Medulla oblongata (tissue), 1 donor: ENCODE data around the gene SSBP3.
"Not testable (repeated sequence)": the region's sequence is repeated elsewhere in the genome, so short reads cannot be mapped to it uniquely, and the experiment has no call there.

Experiments
- DNase-seq: peaks from one replicate; pipeline ENCODE4 v3.0.0-alpha.2; 2015; ENCODE audit errors: extremely low spot score

Gene SSBP3

GRCh38 chr1:54406339-54407153 lies at the start of gene SSBP3:
TSS of gene SSBP3 (minus strand) at chr1:54406394.
- peak; percentile 95 for DNase-seq

DNA sequence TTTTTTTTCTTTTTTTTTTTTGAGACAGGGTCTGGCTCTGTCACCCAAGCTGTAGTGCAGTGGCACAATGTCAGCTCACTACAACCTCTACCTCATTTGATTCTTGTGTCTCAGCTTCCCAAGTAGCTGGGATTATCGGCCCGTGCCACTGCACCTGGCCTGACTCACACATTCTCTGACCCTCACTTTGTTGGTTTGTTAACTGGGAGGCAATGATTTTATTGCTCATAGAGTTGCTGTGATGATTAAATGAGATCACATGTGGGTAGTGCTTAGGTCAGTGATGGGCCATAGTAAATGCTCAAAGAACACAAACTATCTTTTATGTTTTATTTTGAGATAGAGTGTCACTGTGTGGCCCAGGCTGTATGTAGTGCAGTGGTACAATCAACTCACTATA lies 47.3 kb upstream of the SSBP3 start:
- DNase-seq = no peak

DNA sequence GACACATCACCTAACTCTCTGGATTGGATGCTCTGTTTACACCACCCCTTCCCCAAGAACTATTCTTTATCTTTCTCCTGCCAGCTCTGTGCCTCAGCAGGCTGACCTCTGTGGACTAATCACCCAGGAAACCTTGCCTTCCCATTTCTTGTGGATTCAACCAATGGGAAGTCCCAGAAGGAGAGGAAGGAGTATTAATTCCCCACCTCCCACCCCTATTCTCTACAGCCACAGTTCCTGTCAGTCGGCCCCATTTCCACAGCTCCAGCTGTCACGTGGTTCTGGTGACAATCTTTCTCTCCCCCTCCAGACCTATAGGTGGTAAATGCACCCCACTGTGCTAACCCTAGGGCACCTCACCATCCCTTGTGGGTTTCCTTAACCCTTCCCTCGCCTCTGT lies 46.8 kb upstream of the SSBP3 start:
- DNase-seq = no peak

DNA sequence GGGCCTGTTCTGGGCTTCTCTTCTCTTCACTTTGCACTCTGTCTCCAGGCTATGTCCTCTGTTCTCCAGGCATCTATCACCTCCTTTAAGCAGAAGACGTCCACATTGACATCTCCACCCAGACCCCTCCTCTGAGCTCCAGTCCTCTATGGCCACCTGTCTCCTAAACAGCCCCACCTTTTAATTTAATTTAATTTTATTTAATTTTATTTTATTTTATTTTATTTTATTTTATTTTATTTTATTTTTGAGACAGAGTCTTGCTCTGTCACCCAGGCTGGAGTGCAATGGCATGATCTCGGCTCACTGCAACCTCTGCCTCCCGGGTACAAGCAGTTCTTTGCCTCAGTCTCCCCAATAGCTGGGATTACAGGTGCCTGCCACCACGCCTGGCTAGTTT lies 43.2 kb upstream of the SSBP3 start:
- not testable (repeated sequence) for DNase-seq

- DNase-seq = not testable (repeated sequence)
Measured at GRCh38 chr1:54448801-54449200, 42.6 kb upstream of the SSBP3 start.

- DNase-seq = not testable (repeated sequence)
Measured at GRCh38 chr1:54447081-54447480, 40.9 kb upstream of the SSBP3 start.

- no peak for DNase-seq
Measured at GRCh38 chr1:54442185-54442584, 36.0 kb upstream of the SSBP3 start.

DNA sequence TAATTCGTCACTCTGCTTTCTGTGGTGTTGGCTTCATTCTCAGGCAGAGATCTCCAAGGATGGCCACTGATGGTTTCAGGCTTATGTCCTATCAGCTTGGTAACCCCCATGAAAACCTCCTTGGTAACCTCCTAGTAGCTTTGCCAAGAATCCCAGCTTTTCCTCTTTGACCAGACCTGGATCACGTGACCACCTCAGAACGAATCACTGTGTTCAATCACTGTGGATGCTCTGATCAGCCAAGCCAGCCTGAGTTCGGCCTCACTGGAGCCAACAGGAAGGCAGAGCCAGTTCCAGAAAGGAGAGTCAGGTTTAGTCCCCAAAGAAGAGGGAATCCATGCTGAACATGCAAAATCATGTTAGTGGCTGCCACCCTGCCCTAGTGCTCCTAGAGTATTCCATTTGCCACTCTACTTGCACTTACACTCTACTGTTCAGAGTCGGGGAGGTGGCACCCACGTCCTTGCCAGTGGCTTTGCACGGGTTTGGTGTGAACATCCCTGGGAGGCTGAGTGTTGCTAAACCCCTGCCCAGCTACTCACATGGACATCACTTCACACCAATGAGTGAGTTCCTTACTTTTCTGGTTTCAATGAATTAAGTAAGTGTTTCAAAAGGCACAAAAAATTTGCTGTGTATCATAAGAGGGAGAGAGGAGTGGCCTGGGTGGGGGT lies 33.5 kb upstream of the SSBP3 start:
- DNase-seq = no peak

DNA sequence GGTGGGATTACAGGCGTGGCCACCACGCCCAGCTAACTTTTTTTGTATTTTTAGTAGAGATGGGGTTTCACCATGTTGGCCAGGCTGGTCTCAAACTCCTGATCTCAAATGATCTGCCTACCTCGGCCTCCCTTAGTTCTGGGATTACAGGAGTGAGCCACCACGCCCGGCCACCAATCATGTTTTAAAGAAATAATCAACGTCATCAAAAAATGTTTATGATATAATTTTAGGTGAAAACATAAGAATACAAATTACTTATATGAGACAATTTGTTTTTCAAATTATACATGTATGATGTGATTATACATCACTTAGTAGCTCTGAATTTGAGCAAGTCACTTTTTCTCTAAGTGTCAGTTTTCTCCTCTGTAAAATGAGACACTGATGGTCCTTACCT lies 31.6 kb upstream of the SSBP3 start:
- no peak for DNase-seq

DNA sequence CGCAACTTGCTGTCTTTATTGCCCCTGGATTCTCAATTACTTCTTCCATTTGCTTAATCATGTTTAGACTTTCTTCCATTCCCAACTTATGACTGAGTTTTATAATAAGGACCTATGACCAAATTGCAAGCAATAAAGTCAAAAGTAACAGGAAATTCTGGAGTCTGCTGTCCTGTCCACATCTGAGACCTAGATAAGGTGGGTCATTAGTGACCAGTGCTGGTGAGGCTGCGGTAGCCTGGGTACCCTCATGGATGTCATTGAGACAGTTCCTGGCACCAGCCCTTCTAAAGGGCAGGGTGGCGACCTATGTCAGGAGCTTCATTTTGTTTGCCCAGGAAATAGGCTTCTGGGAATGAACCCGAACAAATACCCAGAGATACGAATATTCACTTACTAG lies 30.6 kb upstream of the SSBP3 start:
- no peak for DNase-seq

DNA sequence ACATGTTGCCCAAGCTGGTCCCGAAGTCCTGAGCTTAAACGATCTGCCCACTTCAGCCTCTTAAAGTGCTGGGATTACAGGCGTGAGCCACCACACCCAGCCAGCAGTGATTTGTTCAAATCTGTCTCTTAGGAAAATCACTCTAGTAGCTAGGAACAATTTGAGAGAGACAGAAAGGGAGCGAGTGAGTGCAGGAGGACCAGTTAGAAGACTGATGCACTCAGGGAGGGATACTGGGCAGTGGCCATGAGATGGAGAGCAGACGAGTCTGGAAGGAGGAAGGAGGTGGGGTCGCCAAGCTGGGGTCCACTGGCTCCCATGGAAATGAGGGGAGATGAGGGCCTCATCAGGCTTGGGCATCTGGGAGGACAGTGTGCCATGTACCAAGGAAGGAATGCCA lies 23.6 kb upstream of the SSBP3 start:
- no peak for DNase-seq

GRCh38 chr1:54428837-54429518 lies 22.8 kb upstream of the SSBP3 start:
- DNase-seq = no peak

DNA sequence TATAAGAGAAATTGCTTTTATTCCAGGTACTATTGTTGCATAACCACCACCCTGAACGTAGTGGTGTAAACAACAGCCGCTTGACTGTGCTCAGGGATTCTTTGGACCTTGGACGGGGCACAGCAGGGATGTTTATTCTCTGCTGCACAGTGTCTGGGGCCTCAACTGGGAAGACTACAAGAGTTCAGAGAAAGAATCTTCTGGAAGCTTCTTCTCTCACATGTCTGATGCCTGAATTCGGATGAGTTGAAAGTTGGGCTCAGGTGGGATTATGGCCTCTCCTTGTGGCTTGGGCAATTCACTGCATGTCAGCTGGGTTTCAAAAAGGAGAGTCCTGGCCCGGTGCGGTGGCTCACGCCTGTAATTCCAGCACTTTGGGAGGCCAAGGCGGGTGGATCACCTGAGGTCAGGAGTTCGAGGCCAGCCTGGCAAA lies 19.0 kb upstream of the SSBP3 start:
- no peak for DNase-seq

DNA sequence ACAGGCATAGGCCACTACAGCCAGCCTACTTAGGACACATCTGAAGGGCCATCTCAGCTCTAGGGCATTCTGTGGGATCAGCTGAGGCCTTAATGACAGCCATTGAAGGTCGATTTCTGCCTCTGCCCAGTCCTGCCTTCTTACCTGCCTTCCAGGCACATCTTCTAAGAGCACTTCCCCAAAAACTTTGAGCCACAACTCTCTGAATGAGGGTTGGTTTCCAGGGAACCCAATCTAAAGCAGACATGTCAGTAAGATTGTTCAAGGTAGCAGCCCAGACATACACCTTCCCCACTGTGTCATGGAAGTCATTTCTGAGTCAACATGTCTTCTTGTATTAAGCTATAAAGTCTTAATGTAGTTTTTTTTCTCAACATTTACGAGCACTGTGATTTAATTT lies 18.2 kb upstream of the SSBP3 start:
- no peak for DNase-seq

GRCh38 chr1:54421101-54421504 lies 14.9 kb upstream of the SSBP3 start:
- no peak for DNase-seq

DNA sequence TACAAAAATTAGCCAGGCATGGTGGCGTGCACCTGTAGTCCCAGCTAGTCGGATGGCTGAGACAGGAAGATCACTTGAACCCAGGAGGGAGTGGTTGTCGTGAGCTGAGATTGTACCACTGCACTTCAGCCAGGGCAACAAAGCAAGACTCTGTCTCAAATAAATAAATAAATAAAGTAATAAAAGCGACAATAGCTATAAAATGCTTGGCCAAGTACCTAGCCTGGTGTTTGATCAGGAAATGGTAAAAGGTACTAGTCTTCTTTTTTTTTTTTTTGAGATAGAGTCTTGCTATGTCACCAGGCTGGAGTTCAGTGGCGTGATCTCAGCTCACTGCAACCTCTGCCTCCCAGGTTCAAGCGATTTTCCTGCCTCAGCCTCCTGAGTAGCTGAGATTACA lies 12.4 kb upstream of the SSBP3 start:
- not testable (repeated sequence) for DNase-seq

DNA sequence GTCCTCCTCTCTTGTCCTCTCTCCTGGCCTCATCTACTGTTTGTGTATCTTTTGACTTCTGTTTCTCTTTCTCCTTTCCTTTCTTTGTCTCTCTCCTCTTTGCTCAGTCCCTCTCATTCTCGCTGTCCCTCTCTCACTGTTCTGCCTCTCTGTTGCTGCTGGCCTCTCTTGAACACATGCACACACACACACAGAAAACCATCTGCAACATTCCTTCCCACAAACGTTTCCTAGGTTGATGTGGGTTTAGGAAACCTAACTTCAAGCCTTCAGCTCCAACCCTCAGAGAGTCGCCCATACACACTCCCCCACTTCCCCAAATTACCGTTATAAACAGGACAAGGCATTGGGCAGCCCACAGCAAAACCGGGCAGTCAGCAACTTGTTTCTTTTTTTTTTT lies 10.9 kb upstream of the SSBP3 start:
- peak; percentile 46 for DNase-seq

- no peak for DNase-seq
Measured at GRCh38 chr1:54416435-54416834, 10.2 kb upstream of the SSBP3 start.

DNA sequence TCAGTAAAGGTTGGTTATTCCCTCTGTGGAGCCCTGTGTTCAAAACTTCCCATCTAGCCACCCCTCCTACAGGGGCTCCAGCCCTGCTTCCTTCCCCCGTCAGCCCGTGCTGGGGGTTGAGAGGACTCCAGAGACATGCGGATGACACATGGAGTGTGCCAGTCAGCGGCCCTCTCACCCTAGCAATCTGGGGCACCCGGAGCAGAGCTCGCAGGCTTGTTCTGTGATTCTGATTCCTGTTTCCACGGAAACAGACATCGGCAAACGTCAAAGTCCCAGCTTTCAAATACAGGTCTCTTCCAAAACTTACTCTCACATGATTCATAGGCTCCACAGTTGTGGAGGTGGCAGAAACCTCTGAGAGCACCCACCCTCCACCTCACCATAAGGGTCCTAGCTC lies 9.8 kb upstream of the SSBP3 start:
- no peak for DNase-seq

GRCh38 chr1:54415533-54415932 lies 9.3 kb upstream of the SSBP3 start:
- DNase-seq = no peak

DNA sequence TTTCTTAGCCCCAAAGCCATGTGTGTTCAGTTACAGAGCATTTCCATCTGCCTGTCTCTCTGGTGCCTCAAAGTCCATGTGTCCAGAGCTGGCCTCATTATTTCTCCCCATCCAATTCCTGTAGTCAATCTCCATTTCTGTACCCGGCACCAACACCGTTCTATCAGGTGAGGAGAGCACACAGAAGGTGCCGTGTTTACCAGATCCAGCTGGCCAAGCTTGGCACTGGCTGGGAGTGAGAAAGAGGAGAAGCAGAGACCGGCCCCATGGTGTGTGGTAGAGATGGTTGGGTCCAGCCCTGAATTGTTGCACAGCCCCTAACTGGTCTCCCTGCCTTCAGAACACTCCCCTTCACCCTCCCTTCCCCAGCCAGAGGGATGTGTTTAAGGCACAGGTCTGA lies 7.5 kb upstream of the SSBP3 start:
- no peak for DNase-seq

- DNase-seq = peak; percentile 51
Measured at GRCh38 chr1:54413295-54413694, 7.1 kb upstream of the SSBP3 start.

GRCh38 chr1:54410359-54410758 lies 4.2 kb upstream of the SSBP3 start:
- no peak for DNase-seq
